Astrocyte (in vitro differentiated cells and primary cell): ENCODE data around the gene EFNA1. TPM values are rescaled to one million over a fixed set of nuclear protein-coding genes. Genes with fewer than 3 reads are reported as not detected.

Experiments
- DNase-seq: peaks from one replicate; pipeline ENCODE4 v3.0.0-alpha.2; 2010; ENCODE audit warnings: low read depth
- FAIRE-seq: peaks from 2 replicates; lab custom pipeline; 2011; peaks lifted over from hg19 to GRCh38; lab: Jason Lieb, UNC
- H2AFZ ChIP-seq: 2 replicates; pipeline ENCODE4 v1.6.0; 2012; ENCODE audit warnings: low read depth, low read length, inconsistent platforms
- H3K27ac ChIP-seq: 2 replicates; pipeline ENCODE4 v1.5.1; 2011; ENCODE audit warnings: low read depth, low read length, inconsistent platforms
- H3K27me3 ChIP-seq: 2 replicates; pipeline ENCODE4 v1.6.0; 2011; ENCODE audit warnings: low read length, inconsistent platforms; ENCODE audit not compliant: insufficient read depth
- H3K36me3 ChIP-seq: 2 replicates; pipeline ENCODE4 v1.5.1; 2011; ENCODE audit warnings: low read length, inconsistent platforms; ENCODE audit not compliant: insufficient read depth
- H3K4me1 ChIP-seq: 2 replicates; pipeline ENCODE4 v1.5.1; 2011; ENCODE audit warnings: low read length, inconsistent platforms; ENCODE audit not compliant: insufficient read depth
- H3K4me2 ChIP-seq: 2 replicates; pipeline ENCODE4 v1.6.0; 2012; ENCODE audit warnings: low read length, inconsistent platforms
- H3K4me3 ChIP-seq: 2 replicates; pipeline ENCODE4 v1.5.1; 2011; ENCODE audit warnings: low read depth, mild to moderate bottlenecking, low read length, inconsistent platforms; ENCODE audit not compliant: insufficient read depth
- H3K79me2 ChIP-seq: 2 replicates; pipeline ENCODE4 v1.6.0; 2012; ENCODE audit warnings: mild to moderate bottlenecking, low read length, inconsistent platforms; ENCODE audit not compliant: insufficient read depth
- H3K9ac ChIP-seq: 2 replicates; pipeline ENCODE4 v1.6.0; 2012; ENCODE audit warnings: mild to moderate bottlenecking, low read length, inconsistent platforms
- H3K9me3 ChIP-seq: 2 replicates; pipeline ENCODE4 v1.5.1; 2012; ENCODE audit warnings: low read depth, mild to moderate bottlenecking, low read length, inconsistent platforms; ENCODE audit not compliant: insufficient read depth
- H4K20me1 ChIP-seq: 2 replicates; pipeline ENCODE4 v1.6.0; 2012; ENCODE audit warnings: low read length, inconsistent platforms; ENCODE audit not compliant: insufficient read depth
- H3K27ac Mint-ChIP-seq: one replicate; pipeline ENCODE4 v1.8.0; 2021; ENCODE audit warnings: mild to moderate bottlenecking, mixed read lengths; ENCODE audit not compliant: unreplicated experiment
- H3K27me3 Mint-ChIP-seq: one replicate; pipeline ENCODE4 v1.8.0; 2021; ENCODE audit warnings: low read depth, mixed read lengths; ENCODE audit not compliant: unreplicated experiment
- H3K36me3 Mint-ChIP-seq: one replicate; pipeline ENCODE4 v1.8.0; 2021; ENCODE audit warnings: low read depth, mixed read lengths; ENCODE audit not compliant: unreplicated experiment
- H3K4me1 Mint-ChIP-seq: one replicate; pipeline ENCODE4 v1.8.0; 2021; ENCODE audit warnings: low read depth, mixed read lengths; ENCODE audit not compliant: unreplicated experiment
- H3K4me3 Mint-ChIP-seq: one replicate; pipeline ENCODE4 v1.8.0; 2021; ENCODE audit warnings: mild to moderate bottlenecking, moderate library complexity, mixed read lengths; ENCODE audit not compliant: unreplicated experiment
- H3K9me3 Mint-ChIP-seq: one replicate; pipeline ENCODE4 v1.8.0; 2021; ENCODE audit warnings: mild to moderate bottlenecking, mixed read lengths; ENCODE audit not compliant: unreplicated experiment
- CTCF ChIP-seq: IDR thresholded peaks from 2 replicates; pipeline ENCODE4 v1.5.1; 2011; ENCODE audit warnings: low read depth, mild to moderate bottlenecking, inconsistent platforms, low read length, moderate library complexity; ENCODE audit not compliant: insufficient read depth
- EZH2 ChIP-seq: IDR thresholded peaks from 2 replicates; pipeline ENCODE4 v1.6.1; 2012; ENCODE audit warnings: mild to moderate bottlenecking, low read length, inconsistent platforms; ENCODE audit not compliant: insufficient read depth
- total RNA-seq: library from RNA; stranded (reverse); gene quantifications from 2 replicates; pipeline ENCODE4 v1.2.1, GENCODE V29; 2021

Gene EFNA1
- total RNA-seq, 1 donor from 2014 or later: 16.4 TPM

GRCh38 chr1:155107309-155108264 is 20.1 kb upstream of the EFNA1 start:
- Mint-ChIP-seq H3K36me3 (peaks cover 1% of the 10 kb centered on the region), H3K27ac (no peak overlapping the region), H3K9me3 (peaks cover 2% of the 10 kb centered on the region), H3K27me3 (peaks cover 30% of the 10 kb centered on the region), H3K4me1 (no peaks in the 10 kb centered on the region), H3K4me3 (no peak overlapping the region)
- Histone ChIP-seq H3K79me2 (no peaks in the 10 kb centered on the region), H3K4me2 (no peak overlapping the region), H3K27me3 (peaks cover 9% of the 10 kb centered on the region), H3K4me3 (no peak overlapping the region), H3K9me3 (no peaks in the 10 kb centered on the region), H3K27ac (no peak overlapping the region), H3K9ac (no peak overlapping the region), H4K20me1 (no peaks in the 10 kb centered on the region), H3K4me1 (no peaks in the 10 kb centered on the region), H3K36me3 (no peaks in the 10 kb centered on the region), H2AFZ (no peak overlapping the region)
- TF ChIP-seq CTCF: no peak
- TF ChIP-seq EZH2: no peak
- DNase-seq: no peak
- no peak for FAIRE-seq

GRCh38 chr1:155108296-155108695 is 19.4 kb upstream of the EFNA1 start:
- H3K4me3 ChIP-seq: no peak overlapping the region
- H3K4me1 ChIP-seq: no peaks in the 10 kb centered on the region
- no peak for FAIRE-seq
- no peaks in the 10 kb centered on the region for H3K36me3 ChIP-seq
- no peaks in the 10 kb centered on the region for H3K79me2 ChIP-seq
- H3K27ac ChIP-seq: no peak overlapping the region
- no peaks in the 10 kb centered on the region for H3K9me3 ChIP-seq
- no peak for DNase-seq
- Mint-ChIP-seq H3K4me3 (no peak overlapping the region), H3K9me3 (peaks cover 2% of the 10 kb centered on the region), H3K27ac (no peak overlapping the region), H3K27me3 (peaks cover 30% of the 10 kb centered on the region), H3K4me1 (no peaks in the 10 kb centered on the region), H3K36me3 (peaks cover 1% of the 10 kb centered on the region)
- H4K20me1 ChIP-seq: no peaks in the 10 kb centered on the region
- H3K9ac ChIP-seq: no peak overlapping the region
- H3K4me2 ChIP-seq: no peak overlapping the region
- H2AFZ ChIP-seq: no peak overlapping the region
- H3K27me3 ChIP-seq: peaks cover 9% of the 10 kb centered on the region
- TF ChIP-seq CTCF (no peak), EZH2 (no peak)

GRCh38 chr1:155110381-155110780 is 17.3 kb upstream of the EFNA1 start:
- Histone ChIP-seq H3K27ac (no peak overlapping the region), H3K4me2 (no peak overlapping the region), H3K4me3 (no peak overlapping the region), H3K4me1 (no peaks in the 10 kb centered on the region), H4K20me1 (no peaks in the 10 kb centered on the region), H3K27me3 (peaks cover 11% of the 10 kb centered on the region), H3K79me2 (no peaks in the 10 kb centered on the region), H3K36me3 (no peaks in the 10 kb centered on the region), H3K9ac (no peak overlapping the region), H2AFZ (no peak overlapping the region), H3K9me3 (no peaks in the 10 kb centered on the region)
- TF ChIP-seq EZH2 (no peak), CTCF (no peak)
- H3K4me1 Mint-ChIP-seq: no peaks in the 10 kb centered on the region
- FAIRE-seq (no peak), DNase-seq (no peak)
- H3K4me3 Mint-ChIP-seq: no peak overlapping the region
- peaks cover 31% of the 10 kb centered on the region for H3K27me3 Mint-ChIP-seq
- peaks cover 2% of the 10 kb centered on the region for H3K9me3 Mint-ChIP-seq
- H3K27ac Mint-ChIP-seq: no peak overlapping the region
- H3K36me3 Mint-ChIP-seq: peaks cover 1% of the 10 kb centered on the region
